GM18867 (cell line): ENCODE results near the gene GLS.
"Not testable (repeated sequence)": the region's sequence is repeated elsewhere in the genome, so short reads cannot be mapped to it uniquely, and the experiment has no call there.

Source experiments
- ATAC-seq: cut with Tn5 transposase; IDR thresholded peaks from one replicate; pipeline ENCODE4 v1.9.1; 2021; ENCODE audit warnings: mild to moderate bottlenecking, moderate library complexity; ENCODE audit not compliant: unreplicated experiment

The GLS gene

DNA sequence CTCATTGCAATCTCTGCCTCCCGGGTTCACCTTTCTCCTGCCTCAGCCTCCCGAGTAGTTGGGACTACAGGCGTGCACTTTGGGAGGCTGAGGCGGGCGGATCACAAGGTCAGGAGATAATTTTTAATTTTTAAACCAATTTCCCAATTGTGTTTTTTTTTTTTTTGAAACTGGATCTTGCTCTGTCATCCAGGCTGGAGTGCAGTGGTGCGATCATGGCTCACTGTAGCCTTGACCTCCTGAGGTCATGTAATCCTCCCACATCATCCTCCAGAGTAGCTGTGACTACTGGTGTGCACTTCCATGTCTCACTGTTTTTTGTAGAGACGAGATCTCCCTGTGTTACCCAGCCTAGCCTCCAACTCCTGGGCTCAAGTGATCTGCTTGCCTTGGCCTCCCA, 49.3 kb downstream of the GLS start:
- ATAC-seq: no peak

DNA sequence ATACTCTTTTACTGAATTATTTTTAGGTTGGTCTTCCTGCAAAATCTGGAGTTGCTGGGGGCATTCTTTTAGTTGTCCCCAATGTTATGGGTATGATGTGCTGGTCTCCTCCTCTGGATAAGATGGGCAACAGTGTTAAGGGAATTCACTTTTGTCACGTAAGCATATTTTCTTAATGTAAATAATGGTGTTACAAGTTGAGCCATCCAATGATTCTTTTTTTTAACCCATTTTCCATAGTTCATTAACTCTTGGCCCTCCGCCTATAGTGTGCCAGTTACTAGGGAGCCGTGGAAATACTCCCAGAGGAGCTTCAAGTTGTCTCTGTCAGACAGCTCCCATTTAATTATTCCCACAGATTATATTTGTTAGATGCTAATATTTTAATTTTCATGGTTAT, 49.8 kb downstream of the GLS start:
- ATAC-seq: no peak

DNA sequence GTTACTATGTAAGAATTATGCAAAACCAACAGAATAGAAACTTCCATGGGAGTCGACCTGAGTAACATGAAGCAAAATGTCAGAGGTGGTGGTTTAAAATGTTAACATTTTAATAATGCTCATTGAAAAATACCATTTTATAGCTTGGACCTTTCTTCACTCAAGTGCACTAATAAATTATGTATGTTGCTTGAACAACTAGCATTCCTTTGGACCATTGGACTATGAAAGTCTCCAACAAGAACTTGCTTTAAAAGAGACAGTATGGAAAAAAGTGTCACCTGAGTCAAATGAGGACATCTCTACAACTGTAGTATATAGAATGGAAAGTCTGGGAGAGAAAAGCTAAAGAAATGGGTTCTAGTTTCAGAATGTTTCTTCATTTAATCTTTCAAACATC, 51.9 kb downstream of the GLS start:
- ATAC-seq: no peak

DNA sequence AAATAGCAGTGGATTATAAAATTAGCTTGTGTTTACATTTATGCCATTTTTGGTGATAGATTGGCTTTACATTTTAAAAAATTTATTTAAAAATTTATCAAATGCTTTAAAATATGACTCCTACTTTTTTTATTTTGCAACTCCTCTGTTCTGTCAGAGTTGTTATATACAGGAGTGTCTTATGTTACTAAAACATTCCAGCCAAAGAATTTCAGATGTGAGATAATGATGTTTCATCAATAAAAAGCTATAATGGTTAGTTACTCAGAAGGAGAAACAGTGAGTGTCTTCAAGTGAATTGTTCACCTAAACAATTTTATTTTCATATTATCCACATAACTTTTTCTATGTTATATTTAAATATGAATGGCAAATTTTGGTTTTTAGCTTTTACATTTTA, 52.7 kb downstream of the GLS start:
- ATAC-seq: no peak

DNA sequence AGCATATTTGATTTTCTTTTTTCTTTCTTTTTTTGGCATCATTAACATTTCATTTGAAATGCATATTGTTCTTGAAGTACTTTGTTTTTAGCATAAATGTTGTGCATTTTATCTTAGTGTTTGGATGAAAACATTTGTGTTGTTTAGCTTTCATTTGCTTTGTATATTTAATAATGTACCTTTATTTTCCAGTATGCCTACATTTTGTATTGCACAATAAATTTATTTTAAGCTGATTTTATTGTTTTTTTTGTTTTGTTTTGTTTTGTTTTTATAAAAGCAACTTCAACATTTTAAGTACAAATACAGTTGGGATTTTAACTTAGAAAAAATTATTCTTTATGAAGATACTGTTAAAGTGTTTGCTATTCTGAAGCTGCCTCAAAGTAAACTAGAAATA, 54.4 kb downstream of the GLS start:
- ATAC-seq: no peak

DNA sequence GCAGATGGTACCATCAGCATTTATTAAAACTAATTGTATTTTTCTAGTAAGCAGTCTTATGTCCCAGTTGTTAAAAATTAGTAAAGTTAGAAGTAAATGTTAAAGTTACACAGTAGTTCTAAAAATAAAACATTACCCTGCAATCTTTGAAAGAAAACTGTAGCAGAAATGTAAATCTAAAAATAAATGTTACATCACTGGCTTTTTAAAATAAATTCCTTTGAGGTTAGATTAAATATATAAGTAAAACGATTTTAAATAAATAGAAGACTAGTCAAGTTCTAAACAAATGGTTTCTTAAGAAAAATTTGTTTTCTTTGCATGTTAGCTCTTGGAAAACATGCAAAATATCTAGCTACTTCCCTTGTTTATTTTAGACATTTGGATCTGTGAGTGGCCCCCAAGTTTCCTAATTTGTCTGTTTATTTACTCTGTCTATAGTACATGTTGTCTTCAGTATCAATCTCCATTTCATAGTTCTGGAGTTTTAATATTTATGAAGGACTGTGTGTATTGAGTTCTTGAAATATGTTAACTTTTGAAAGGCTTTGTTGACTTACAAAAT, 58.2 kb downstream of the GLS start:
- no peak for ATAC-seq

DNA sequence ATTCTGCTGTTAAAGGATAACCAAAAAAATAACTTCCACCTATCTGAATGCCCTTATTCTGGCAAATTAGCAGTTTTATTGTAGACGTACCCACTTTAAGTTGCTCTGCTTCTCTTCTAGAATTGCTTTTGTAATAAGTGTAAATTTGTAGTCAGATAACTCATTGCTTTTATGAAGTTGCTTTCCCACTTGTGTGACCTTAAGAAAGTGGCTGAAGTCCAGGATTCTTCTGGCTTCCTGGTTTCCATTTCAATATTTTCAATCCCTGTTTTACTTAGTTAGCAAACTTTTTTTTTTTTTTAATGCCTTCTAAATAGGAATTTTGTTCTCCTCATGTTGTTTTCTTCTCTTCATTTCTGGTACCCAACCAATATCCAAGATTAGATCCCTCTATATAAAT, 59.8 kb downstream of the GLS start:
- no peak for ATAC-seq

DNA sequence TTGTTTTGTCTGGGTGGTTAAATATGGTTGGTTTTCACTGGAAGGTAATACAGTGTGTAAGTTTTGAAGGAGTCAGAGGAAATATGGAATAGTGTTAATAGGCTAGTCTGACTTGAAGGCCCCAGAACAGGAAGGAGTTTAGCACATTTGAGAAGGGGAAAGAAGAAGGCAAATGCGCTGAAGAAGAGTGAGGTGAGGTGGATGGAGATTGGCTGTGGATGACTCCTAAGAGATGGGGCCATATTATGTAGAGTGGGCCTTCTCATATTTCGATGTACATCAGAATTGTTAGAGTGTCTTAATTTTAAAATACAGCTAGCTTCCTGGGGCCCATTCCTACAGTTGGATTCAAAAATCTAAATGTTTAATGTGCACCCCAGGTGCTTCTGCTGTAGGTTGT, 61.0 kb downstream of the GLS start:
- ATAC-seq: no peak

DNA sequence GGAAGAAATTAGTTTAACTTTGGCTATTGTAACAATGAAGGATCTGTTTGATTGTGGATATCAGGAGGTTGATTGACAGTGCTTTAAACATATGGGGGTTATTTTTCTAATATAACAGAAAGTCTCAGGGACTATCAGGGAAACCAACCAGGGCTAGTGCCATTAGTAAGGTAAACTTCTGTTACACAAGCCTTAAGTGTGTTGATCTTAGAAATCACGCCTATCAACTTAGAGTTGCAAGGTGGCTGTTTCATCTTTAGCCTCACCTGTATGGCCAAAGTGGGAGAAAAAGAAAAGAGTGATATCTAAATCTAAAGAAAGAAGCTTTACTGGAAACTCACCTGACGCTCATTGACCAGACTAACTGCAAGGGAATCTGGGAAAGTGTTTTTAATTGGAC, 62.1 kb downstream of the GLS start:
- ATAC-seq: no peak

DNA sequence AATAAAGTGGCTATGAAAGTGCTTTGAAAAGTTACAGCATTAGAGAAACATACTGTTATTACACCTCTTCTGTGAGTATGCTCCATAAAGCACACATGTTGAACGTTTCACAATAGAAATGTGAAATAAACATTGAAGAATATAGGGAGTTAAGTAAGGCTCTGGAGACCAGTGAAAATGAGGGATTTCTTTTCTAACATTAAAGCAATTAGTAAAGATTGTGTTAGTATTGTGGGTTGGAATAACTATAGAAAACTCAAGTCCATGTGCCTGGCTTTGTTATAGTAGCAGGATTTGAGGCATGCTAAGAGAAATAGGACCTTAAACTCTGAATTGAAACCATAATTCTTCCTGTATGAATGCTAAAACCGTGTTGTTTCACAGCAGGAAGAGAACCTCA, 63.1 kb downstream of the GLS start:
- ATAC-seq: no peak

DNA sequence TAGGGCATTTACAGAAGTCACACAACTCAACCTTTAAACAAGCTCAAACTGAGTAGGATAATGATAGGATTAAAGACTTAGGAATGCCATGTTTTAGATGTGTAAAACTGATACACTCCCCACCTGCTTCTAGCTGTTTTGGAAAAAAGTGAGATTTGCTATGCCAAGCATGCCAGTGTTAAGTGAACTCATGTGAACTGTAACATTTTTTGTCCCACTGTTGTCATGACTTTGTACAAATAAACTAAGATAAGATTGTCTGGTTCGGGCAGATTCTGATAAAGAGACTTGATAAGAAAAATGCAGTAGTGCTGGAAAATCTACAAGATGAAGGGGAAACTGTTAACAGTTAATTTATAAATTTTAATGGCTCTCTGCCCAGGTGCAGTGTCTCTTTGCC, 66.5 kb downstream of the GLS start:
- no peak for ATAC-seq

DNA sequence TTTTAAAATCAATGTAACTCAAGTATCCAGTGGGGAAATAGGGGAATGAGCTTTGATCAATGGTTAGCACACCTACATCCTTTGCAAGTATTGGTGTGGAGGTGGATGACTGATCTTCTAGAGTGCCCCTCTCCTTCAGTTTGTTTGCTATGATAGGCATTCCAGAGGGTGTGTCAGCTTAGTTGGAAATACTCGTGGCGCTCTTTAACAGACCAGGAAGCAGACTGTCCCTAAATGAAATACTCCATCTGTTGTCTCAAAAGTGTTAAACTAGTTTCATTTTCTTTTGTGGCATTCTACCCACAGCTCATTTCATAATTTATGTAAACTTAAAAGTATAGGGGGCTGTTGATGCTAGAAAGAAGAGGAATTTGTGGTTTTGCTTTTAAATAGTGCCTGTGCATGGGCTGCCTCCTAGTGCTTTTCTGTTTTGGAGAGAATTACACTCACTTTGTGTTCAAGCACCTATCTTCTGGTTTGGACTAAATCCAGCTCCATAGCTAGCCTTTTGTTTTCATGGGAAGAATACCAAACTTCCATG, 67.2 kb downstream of the GLS start:
- ATAC-seq: peak; percentile 68

DNA sequence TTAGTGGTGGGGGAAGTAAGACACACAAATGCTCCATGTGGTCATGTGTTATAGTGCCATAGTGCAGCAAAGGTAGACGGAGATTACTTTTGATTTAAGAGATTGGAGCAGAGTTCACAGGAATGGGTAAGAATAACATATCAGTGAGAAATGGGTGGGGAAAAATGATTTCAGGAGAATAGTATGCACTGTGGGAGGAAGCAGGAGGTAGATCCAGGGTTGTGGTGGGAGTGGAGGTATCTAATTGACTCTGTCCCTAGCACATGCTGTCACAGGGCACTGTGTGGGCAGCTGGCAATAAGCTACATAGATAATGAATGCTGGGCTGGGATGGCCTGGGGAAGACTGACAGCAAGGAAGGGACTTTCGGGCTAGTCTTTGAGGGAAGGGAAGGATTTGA, 68.0 kb downstream of the GLS start:
- no peak for ATAC-seq

DNA sequence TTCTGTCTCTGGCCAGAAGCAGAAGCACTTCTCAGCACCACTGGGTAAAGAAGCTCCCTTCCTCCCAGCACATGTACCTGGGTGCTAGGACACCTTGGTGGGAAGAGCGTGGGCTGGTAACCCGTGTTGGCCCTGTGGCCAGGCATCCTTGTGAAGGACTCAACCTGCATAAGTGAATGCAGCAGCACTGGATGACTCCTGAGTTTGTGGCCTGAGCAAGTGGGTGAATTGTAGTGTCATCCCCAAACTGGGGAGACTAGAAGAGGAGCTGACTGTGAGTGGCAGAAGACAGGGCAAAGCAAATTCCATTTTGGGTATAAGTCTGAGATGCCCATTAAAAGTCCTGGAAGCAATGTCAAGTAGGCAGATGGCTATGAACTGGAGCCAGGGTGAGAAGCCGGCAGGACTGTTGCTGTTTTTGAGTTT, 70.0 kb downstream of the GLS start:
- ATAC-seq: no peak

DNA sequence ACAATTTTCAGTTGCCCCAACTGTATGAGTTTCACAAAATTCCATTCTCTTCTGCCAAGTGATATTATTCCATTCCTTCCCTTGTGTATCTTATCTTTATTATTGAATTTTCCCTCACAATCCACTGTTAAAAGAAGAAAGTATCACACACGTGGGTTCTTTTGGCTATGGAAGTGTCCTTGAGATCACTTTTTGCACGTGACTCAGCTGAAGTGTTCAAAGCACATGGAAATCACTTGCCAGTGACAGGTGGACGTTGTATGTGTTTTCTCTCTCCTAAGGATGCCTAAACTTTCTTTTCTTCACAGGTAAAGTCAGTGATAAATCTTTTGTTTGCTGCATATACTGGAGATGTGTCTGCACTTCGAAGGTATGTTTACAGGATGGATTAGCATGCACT, 72.6 kb downstream of the GLS start:
- ATAC-seq: no peak

DNA sequence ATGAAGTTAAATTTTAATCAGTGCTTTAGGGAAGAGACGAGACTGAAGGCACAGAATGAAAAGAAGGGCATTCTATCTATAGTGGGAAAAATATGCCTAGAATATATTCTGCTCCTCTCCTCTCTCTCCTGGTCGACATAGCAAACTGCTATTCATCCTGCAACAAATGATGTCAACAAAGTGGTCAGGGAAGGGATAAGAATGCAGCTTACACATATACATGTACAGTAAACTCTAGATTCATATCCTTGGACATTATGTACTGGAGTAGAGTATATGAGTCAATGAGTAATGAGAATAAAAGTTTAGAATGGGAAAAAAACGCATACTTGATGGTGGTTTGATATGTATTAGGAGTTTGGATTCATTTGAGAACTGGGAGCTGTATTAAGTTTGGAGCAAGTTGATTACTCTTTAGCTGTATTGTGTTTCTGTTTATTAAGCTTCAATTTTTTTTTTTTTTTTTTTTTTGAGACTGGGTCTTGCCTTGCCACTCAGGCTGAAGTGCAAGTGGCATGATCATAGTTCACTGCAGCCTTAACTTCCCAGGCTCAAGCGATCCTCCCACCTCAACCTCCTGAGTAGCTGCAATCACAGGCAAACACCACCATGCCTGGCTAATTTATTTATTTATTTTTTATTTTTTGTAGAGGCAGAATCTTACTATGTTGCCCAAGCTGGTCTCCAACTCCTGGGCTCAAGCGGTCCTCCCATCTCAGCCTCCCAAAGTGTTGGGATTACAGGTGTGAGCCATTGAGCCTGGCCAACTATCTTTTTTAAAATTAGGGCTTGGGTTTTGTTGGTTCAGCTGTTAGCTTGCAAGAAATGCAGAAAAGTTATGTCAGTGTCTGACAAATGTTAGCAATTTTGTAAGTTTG, 79.5 kb downstream of the GLS start:
- no peak for ATAC-seq

DNA sequence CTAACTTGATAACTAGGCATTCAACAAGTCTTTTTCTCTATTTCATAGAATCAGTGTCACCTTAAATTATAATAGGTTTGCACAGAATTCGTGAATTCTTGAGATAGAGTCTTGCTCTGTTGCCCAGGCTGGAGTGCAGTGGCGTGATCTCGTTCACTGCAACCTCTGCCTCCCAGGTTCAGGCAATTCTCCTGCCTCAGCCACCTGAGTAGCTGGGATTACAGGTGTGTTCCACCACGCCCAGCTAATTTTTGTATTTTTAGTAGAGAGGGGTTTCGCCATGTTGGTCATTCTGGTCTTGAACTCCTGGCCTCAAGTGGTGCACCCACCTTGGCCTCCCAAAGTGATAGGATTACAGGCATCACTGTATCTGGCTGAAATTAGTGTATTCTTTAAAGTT, 80.5 kb downstream of the GLS start:
- not testable (repeated sequence) for ATAC-seq

DNA sequence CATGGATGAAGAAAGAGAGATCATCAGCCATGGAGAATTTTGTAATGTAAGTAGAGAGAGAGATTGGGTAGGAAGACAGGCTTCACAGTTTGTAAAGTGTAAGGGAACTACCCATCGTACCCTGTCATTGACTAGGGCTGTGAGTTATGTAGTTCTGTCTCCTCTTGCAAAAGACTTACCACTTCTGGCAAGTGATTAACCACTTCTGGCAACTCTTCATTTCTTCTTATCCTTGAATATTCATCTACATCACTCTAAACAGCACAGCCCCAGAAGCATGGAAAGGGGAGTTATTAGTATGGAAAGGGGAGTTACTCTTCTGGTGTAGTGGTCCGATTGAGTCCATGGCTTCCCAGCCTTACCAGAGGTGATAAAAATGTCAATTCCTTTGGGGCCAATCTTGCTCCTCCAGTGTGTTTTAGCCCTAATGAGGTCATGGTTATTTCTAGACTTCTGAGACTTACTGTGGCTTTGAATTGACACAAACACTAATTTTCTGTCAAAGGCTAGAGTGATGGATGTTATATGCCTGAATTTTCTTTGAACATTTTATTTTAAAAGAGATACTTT, 81.4 kb downstream of the GLS start:
- ATAC-seq: no peak

DNA sequence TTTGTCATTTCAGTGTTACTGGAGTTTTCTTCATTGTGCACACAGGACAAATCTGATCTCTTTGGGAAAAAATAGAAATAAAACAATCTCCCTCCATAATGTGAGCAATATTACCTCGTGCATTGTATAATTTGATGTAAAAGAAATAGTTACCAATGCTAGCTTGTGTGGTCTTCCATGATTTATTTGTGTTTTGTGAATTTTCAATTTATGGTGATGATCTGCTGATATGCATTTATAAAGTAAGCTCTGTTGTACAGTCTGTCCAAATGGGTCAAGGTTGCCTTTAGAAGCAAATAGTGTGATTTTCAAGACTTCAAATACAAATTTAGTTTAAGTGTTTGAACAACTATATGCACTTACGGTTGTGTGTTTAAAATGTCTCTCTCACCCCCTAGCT, 82.5 kb downstream of the GLS start:
- no peak for ATAC-seq

DNA sequence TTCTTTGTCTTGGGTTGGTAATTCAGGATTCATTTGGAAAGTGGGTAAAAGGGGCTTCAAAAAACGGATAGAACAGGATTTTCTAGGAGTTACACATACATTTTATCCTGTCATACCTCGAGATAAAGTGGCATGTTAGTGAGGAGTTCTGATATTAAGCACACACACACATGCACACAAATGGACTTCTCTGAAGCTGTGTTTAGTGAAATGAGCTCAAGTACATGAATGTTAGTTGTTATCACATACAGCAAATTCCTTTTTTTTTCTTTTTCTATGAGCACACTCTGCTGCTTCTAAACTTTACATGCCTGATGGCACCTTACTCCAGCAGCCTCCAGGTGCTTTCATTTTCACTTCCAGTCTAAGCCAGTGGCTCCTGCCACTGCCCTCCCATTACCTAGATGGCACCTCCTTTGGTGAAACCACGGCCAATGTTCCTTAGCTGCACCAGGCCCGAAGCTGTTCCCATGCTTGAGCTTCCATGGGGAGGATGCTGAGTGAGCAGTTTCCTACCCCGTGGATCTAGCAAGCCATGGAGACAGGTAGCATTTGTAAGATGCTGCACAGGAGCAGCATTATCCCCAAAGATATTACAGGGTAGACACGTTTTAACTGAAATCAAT, 83.7 kb downstream of the GLS start:
- peak; percentile 33 for ATAC-seq

DNA sequence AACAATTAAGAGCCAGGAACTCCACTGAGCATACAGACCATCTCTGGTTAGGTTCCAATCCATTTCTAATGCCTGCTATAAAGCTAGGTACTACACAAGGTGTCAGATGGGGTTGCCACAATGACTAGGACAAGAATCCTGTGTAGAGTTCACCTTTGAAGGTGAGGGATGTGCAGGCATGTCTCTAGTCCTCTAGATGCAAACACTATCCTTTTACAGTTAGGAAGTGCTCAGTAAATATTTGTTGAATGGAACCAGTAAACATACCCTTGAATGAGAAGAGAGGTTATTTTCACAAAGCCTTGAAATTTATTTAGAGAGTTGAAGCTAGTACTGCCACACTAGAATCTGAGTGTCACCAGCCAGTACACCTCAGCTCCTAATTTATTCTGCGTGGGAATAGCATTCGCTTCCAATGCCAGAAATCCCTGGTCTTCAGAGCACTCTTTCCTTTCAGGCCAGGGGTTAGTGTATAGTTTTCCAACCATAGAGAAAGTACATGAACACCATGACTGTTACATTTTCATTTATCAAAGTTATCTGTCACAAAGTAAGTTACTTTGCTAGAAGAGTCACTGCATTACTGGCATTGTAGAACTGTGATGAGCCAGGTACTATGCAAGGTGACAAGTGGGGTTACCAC, 85.1 kb downstream of the GLS start:
- no peak for ATAC-seq
